C1 segment of cervical spinal cord (tissue), 14 donors: Measurements from ENCODE around the gene PRG3.

ENCODE experiments used
- DNase-seq, 14 donors: peaks; one replicate each; lab custom pipeline; 2025; lab: John Stamatoyannopoulos, UW

PRG3 gene, protein sequence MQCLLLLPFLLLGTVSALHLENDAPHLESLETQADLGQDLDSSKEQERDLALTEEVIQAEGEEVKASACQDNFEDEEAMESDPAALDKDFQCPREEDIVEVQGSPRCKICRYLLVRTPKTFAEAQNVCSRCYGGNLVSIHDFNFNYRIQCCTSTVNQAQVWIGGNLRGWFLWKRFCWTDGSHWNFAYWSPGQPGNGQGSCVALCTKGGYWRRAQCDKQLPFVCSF

GRCh38 chr11:57380975-57381374 is at the start of gene PRG3:
PRG3 (minus strand) TSS chr11:57381150; CDS start chr11:57380708, 442 bp downstream.
- no peak for DNase-seq

DNA sequence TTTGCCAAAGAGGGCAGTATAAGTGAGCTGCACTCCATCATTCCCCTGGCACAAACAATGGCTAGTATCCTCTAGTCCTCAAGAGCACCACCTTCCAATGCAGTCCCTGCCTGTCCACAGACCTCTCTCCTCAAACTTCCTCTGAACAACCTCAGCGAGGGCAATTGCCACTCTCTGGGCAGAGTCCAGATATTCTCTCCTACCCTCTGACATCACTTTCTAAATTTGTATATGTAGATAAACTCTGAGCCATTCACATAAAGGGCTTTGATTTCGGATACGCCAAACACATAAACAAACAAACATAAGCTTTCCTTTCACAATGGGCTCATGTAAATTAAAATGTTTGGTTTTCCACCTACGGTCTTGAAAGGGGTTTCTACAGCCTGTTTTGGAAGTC is 49.0 kb upstream of the PRG3 start:
- no peak for DNase-seq

DNA sequence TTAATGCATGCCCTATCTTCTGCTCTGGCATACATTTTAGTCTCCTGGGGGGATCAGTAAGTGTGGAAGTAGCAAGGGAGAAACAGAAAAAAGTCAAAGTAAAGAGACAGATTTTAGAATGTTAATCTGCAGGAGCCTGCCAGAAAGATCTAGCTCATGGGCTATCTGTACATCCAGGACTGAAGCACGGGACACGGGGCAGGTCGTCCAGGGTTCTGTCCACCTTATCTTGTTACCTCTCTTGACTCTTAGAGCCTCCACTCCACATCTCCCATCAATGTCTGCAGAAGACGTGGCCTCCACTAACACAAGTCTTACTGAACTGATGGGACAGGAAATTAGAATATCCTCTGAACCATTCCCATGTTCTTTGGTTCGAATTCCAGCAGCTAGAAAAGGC is 47.7 kb upstream of the PRG3 start:
- DNase-seq: no peak

GRCh38 chr11:57427727-57428082 is 46.8 kb upstream of the PRG3 start:
- DNase-seq: peak in 6 of 14 donors; percentile 6 to 52 (median 40)

DNA sequence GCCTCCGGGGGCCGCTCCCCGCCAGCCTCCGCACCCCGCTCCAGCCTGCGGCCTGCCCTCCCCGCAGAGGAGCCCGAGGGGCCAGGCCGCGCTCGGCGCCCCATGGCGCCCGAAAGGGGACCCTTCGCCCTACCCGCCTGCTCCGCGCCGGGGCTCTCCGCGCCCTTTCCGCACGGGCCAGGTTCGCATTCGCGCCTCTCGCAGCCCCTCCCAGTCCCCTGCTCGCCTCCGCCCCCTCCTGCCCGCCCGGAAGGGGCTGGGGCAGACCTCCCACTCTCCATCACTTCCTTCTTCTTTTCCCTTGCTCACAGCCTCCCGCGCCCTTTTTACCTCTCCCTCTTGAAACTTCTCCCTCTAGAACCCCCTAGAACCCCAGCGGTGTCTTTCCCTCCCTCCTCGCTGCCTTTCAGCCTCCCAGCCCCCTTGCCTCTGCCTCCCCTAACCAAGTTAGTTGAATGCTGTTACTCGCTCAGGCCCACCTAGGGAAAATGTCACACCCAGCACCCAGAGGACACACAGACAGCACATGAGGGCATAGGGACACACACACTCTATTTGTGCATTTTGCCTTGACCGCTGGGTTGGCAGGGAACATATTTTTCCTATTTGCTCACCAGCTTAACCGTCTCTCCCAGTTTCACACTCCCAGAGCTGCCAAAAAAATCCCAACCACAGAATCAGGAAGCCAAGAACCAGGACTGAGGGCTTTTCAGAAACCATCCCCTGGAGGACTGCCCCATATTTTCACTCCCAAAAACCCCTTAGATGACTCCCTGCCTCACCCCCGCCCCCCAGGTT is 46.2 kb upstream of the PRG3 start, which contains the start of gene SLC43A3:
Gene SLC43A3, minus strand, starts transcription at position 193 of the 798 bp plus-strand sequence. CDS start 949 bp downstream, outside the sequence.
- DNase-seq: peak in 10 of 14 donors; percentile 16 to 65 (median 50)

DNA sequence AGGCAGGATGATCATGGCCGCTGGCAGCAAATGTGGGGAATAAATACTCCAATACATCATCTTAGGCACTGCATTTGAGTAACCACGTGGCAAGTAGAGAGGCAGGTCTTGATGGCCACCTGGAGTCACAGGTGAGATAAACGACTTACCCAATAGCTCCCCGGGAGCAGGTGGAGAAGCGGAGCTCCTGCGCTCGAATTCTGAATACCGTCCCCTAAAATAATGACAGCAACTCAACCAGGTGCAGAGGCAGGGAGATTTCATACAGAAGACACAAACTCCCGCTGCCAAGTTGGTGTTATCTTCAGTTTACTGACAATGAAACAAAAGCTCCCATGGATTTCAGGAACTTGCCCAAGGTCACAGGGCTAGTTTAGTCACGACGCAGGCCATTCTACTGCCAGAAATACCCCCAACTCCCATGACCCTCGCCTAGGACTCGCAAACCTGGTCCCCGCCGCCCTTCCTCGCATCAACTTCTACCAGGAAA is 45.5 kb upstream of the PRG3 start:
- DNase-seq: peak in 1 of 14 donors; percentile 30

- peak in 6 of 14 donors; percentile 6 to 53 (median 16) for DNase-seq
Measured at GRCh38 chr11:57425565-57426438, 44.9 kb upstream of the PRG3 start.

DNA sequence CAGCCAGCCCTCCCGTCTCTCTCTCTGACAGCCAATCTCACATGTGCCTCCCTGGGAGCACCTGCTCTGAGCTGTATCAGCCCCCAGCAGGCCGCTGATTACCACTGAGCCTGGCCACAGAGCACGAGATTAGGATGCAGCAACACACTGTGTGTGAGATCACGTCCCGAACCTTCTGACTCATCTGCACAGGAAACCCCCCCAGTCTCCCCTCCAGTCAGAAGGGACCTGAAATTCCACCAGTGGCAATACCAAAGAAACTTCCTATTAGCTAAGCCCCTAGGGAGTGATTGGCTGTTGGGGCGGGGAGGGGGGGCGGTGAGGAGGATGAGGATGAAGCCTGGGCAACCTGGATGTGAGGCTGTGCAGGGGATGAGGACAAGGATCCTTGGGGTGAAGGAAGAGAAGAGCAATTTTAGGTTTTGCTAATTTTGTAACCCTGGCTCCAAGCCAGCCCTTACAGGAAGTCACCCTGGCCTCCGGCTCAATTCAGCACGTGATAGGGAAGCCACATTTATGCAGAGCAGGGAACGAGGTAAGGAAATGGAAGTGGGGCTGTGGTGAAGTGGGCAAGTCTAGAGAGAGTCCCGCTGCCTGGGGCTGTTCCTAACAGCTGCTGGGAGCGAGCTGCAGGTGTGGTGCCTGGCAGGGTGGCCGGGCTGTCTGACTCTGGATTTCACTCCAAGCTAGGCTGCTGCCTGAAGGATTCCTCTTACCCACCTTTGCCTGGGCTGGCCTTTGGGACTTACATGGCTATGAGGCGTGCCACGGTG is 44.0 kb upstream of the PRG3 start:
- DNase-seq: peak in 5 of 14 donors; percentile 7 to 70 (median 11)

DNA sequence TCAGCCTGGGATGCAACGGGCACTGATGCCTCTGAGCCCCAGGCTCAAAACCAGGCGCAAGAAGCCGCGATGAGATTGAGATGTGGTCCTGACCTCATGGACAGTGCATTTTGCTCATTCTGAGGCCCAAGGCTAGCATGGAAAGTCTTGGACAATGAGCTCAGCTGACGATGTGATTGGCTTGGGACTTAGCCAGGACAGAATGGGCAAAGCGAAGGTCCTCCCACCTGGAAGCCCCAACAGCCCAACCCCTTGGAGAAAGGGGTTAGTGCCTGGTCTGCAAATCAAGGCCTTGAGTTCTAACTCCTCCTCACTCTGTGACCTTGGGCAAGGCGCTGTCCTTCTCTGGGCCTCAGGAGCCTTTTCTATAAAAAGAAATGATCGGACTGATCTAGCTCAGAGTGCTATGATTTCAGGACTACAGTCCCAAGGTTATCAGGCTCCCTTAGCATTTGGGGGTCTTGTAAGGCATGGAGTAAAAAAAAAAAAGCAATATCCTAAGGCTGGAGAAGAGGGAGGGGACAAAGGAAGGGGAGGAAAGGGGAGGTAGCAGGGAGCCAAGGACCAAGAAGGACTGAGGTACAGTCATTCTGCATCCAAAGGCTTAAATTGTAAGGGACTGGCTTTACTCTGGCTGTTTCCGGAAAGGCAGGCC is 43.3 kb upstream of the PRG3 start:
- no peak for DNase-seq

DNA sequence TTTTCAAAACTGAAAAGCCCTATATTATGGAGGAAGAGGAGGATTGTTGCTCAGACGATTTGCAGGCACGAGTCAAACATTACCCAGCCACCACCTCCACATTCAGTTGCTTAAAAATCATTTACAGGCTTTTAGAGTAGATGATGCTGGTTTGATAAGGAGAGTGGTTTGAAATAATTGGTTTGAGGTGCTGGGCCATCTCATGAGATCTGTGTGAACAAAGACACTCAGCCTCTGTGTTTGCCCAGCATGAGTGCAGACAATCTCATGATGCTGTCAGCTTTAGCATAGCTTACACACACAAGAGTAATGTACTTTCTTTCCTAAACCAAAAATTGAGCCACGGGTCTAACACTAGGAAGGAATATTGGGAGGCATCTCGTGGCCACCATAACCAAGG is 41.7 kb upstream of the PRG3 start:
- DNase-seq: no peak

GRCh38 chr11:57421805-57422204 is 40.9 kb upstream of the PRG3 start:
- no peak for DNase-seq

DNA sequence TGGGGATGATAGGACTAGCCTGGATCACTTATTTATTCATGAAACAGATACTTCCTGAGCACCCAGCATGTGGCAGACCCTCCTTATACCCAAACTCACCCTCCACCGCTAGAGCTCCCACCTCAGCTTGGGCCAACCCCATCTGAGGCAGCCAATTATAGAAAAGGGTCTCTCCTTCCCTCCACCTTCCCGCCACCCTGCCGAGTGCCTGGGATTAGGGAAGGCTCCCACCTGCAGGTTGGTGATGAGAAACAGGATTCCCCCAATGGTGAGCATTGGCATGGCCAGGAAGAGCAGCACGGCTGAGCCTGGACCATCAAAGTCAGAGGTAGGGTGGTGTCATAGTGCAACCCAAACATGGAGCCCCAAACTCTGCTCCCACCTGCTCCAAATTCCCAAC is 40.1 kb upstream of the PRG3 start:
- DNase-seq: no peak

- no peak for DNase-seq
Measured at GRCh38 chr11:57419146-57419545, 38.2 kb upstream of the PRG3 start.

GRCh38 chr11:57418131-57418530 is 37.2 kb upstream of the PRG3 start:
- DNase-seq: no peak

- DNase-seq: no peak
Measured at GRCh38 chr11:57417056-57417455, 36.1 kb upstream of the PRG3 start.

- DNase-seq: no peak
Measured at GRCh38 chr11:57416436-57416835, 35.5 kb upstream of the PRG3 start.

GRCh38 chr11:57414612-57415212 is 33.8 kb upstream of the PRG3 start:
- DNase-seq: no peak

- no peak for DNase-seq
Measured at GRCh38 chr11:57413681-57414080, 32.7 kb upstream of the PRG3 start.

GRCh38 chr11:57410287-57410686 is 29.3 kb upstream of the PRG3 start:
- DNase-seq: no peak
